CD1c-positive myeloid dendritic cell (primary cell): ENCODE results near the gene ZNF865.

Experiments
- DNase-seq: peaks from one replicate; pipeline ENCODE4 v3.0.0-alpha.2; 2016; ENCODE audit errors: extremely low spot score

The ZNF865 gene

DNA sequence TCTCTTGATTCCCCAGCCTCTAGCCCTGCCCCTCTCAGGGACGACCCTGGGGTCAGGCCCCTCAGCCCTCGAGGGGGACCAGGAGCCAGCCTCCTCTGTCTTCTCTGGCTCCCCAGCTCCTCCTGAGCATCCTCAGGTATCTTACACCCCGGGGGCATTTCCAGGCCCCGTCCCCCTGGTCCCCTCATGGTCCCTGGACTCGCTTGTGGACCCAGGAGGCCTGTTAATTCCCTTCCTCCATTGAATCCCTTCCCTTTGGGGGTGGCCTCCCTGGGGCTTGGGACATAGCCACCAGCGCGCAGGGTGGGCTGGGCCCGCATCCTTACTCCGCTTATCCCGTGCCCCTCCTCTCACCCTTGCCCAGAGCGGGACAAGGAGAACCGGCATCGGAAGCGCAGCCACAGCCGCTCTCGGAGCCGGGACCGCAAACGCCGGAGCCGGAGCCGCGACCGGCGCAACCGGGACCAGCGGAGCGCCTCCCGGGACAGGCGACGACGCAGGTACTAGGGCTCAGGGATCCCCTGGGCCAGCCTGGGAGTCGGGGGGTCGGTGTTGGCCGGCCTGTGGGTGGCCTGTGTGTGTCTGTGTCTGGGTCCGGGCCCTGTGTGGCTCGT lies 53.5 kb downstream of the ZNF865 start:
- DNase-seq, result no peak

DNA sequence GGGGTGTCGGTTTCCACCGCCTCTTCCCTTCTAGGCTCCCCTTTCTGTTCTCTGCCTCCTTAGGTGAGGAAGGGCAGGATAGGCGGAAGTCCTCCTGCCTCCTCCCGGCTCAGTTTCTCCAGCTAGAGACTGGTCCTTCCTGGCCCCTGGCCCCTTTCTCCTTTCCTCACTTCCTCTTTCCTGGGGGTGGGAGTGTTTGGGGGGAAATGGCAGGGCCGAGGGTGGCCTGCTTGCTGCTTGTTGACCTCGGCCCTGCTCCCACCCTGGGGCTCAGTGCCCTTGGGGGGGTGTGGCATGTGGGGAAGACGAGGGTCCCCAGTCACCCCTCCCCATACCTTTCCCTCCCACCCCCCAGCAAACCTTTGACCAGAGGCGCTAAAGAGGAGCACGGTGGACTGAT lies 54.4 kb downstream of the ZNF865 start:
- no peak for DNase-seq

- no peak for DNase-seq
These were observed 55.0 kb downstream of the ZNF865 start for GRCh38 chr19:55660404-55660803.

DNA sequence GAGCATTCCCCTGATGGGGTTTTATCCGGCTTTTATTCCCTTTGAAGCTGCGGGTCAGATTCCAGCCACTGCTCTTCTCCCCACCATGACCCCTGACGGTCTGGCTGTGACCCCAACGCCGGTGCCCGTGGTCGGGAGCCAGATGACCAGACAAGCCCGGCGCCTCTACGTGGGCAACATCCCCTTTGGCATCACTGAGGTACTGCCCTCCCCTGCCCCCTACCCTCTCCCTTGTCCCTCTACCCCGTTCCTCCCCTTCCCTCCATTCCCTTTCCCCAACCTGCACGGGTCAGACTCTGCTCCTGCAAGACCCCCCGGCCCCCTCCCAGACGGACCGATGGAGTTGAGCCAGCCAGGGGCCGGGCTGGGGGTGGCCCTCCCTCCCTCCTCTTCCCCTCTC lies 55.5 kb downstream of the ZNF865 start:
- DNase-seq, result no peak

DNA sequence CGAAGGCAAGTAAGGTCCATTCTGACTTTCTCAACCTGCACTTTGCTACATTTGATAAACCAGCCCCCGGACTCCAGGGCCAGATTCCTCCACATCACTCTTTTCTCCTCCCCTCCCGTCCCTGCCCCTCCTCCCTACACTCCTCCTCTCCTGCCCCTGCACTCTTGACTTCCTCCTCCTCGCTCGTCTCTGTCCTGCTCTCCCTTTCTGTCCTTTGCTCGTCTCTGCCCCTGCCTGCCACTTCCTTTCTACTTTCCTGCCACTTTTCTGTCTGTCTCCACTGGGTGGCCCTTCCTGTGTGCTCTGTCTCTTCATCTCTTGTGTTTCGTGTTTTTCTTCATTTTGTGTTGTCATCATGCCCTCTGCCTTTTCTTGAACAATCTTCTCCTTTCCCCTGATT lies 56.4 kb downstream of the ZNF865 start:
- DNase-seq, result no peak

- DNase-seq, result no peak
These were observed 58.5 kb downstream of the ZNF865 start for GRCh38 chr19:55663846-55664536.

DNA sequence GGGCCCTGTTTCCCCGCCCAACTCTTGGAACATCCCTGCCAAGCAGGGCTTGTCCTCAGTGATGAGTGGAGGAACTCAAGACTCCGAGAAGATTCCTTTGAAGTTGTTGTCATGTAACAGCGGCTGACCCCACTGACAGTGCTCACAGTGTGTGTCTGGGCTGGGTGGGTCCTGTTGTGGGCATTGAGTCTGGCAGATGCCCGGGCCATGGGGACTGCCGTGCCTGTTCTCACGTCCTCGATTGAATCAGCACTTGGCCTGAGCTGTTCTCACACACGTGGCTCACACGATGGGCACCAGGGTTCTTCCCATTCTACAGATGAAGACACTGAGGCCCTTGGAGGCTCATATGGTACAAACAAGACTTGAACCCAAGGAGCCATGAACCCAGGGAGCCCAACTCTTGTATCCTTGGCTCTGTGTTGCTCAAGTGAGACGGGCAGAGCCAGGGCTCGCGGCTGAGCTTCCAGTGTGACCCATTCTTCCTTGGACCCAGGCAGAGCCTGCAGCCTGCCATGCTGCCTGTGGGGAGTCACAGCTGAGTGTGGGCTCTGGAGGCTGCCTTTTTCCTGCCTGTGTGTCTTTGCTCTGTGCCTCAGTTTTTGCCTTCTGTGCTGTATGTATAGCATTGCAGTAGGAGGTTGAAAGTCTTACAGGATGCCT lies 61.0 kb downstream of the ZNF865 start:
- no peak for DNase-seq
